GM18873 (cell line): ENCODE results near the gene CBFA2T3.

ENCODE experiments used
- ATAC-seq: cut with Tn5 transposase; IDR thresholded peaks from one replicate; pipeline ENCODE4 v1.9.1; 2021; ENCODE audit warnings: mild to moderate bottlenecking, moderate library complexity, moderate number of reproducible peaks; ENCODE audit not compliant: unreplicated experiment, low FRiP score

The CBFA2T3 gene

GRCh38 chr16:89000207-89000959, 23.4 kb upstream of the CBFA2T3 start:
- no peak for ATAC-seq

GRCh38 chr16:88999457-89000206, 22.6 kb upstream of the CBFA2T3 start:
- ATAC-seq: no peak

GRCh38 chr16:88995746-88996535, 18.9 kb upstream of the CBFA2T3 start:
- ATAC-seq: no peak

GRCh38 chr16:88995194-88995593, 18.2 kb upstream of the CBFA2T3 start:
- no peak for ATAC-seq

- ATAC-seq: no peak
Measured at GRCh38 chr16:88994695-88995094, 17.7 kb upstream of the CBFA2T3 start.

- no peak for ATAC-seq
Measured at GRCh38 chr16:88993946-88994600, 17.1 kb upstream of the CBFA2T3 start.

- no peak for ATAC-seq
Measured at GRCh38 chr16:88993166-88993761, 16.3 kb upstream of the CBFA2T3 start.

- ATAC-seq: no peak
Measured at GRCh38 chr16:88992351-88993165, 15.6 kb upstream of the CBFA2T3 start.

- no peak for ATAC-seq
Measured at GRCh38 chr16:88991813-88992350, 14.9 kb upstream of the CBFA2T3 start.

- ATAC-seq: no peak
Measured at GRCh38 chr16:88989852-88990547, 13.0 kb upstream of the CBFA2T3 start.

GRCh38 chr16:88988980-88989811, 12.2 kb upstream of the CBFA2T3 start:
- ATAC-seq: no peak

- ATAC-seq: no peak
Measured at GRCh38 chr16:88985521-88985920, 8.5 kb upstream of the CBFA2T3 start.

- no peak for ATAC-seq
Measured at GRCh38 chr16:88983771-88984687, 7.0 kb upstream of the CBFA2T3 start.

GRCh38 chr16:88983165-88983564, 6.2 kb upstream of the CBFA2T3 start:
- no peak for ATAC-seq

- no peak for ATAC-seq
Measured at GRCh38 chr16:88982286-88983084, 5.5 kb upstream of the CBFA2T3 start.
